ENCODE results near the gene REPS2. TPM values are rescaled to one million over a fixed set of nuclear protein-coding genes. Genes with fewer than 3 reads are reported as not detected.

Gene REPS2
- total RNA-seq: 1.7 and 1.8 TPM in 2 replicates

DNA sequence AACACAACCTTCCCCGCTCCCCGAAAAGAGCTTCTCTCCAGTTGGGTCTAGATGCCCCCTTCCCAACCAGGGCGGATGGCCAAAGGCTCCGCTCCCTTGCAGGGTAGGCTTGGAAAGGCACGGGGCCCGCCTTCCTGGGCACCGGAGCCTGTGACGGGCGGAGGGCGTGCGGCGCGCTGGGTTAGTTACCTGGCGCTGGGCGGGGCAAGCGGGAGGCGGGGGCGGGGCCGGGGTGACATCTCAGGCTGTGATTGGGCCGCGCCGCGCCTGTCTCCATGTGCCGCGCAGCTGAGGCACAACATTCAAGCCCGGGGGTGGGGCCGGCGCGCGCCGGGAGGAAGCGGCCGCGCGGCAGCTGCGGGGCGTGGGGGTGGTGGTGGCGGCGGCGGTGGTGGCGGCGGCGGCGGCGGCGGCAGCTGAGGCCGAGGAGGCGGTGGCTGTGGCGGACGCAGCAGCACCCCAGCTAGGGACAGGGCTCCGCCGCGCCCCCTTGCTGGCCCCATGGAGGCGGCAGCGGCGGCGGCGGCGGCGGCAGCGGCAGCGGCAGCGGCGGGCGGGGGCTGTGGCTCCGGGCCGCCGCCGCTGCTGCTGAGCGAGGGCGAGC is at the start of gene REPS2:
Gene REPS2 (plus strand): TSS at position 298 of the 604 bp plus-strand sequence. CDS start 204 bp downstream, at position 502.

Other genes starting within 250 kb of the REPS2 start
- gene CTPS2, start 234.0 kb upstream of the REPS2 start, total RNA-seq: 13.9 and 18.3 TPM in 2 replicates
- 28.0 and 44.4 TPM in 2 replicates for gene SYAP1, start 227.0 kb upstream of the REPS2 start, total RNA-seq
- gene TXLNG, start 160.2 kb upstream of the REPS2 start, total RNA-seq: 4.5 and 7.6 TPM in 2 replicates
- 113 and 121 TPM in 2 replicates for gene RBBP7, start 76.3 kb upstream of the REPS2 start, total RNA-seq

Data from endothelial cell of coronary artery (primary cell).